Activated CD4-positive, alpha-beta T cell treated with anti-CD3 and anti-CD28 coated beads, Interleukin-2, amount 50 U/mL, for 4 hours (primary cell): ENCODE results near the gene PTMA.
A peak's percentile ranks its signal among the peaks of the same experiment; 100 is the strongest.

Experiments used
- DNase-seq, 2 experiments: peaks; one replicate each; pipeline ENCODE4 v3.0.0-alpha.2; 2020

PTMA gene

DNA sequence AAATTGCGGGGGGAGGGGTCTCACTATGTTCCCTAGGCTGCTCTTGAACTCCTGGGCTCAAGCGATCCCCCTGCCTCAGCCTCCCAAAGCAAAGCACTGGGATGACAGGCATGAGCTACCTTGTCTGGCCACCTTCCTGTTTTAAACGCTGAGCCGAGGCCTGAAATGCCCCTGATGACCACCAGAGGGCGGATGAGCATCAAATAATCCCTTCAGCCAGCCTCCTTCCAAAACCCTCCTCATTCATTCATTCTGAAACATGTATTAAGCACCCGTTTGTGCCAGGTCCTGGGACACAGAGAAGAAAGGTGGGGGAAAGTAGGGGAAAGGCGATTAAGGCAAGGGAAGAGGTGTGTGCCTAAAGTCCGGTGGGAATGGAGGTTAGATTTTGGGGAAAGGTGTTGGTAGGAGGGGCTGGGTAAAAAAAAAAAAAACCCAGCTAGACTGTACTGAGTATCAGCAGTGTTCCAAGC, 30.7 kb upstream of the PTMA start:
- peak; percentile 80 to 84 for DNase-seq

DNA sequence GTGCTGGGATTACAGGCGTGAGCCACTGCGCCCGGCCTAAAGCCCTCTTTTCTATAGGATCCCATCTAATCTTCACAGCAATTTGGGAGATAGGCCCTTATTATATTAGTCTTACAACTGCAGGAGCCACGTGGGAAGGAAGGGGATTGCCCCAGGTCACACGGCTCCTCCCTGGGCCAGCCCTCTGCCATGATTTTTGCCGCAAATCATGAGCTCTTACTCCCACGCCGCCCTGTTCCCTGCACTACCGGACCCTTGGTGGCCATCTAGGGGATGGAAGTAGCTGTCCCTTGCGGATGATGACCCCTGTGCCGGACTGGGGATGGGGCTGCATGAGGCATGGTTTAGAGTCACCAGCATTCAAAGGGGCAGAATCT, 28.4 kb upstream of the PTMA start:
- DNase-seq, result no peak

DNA sequence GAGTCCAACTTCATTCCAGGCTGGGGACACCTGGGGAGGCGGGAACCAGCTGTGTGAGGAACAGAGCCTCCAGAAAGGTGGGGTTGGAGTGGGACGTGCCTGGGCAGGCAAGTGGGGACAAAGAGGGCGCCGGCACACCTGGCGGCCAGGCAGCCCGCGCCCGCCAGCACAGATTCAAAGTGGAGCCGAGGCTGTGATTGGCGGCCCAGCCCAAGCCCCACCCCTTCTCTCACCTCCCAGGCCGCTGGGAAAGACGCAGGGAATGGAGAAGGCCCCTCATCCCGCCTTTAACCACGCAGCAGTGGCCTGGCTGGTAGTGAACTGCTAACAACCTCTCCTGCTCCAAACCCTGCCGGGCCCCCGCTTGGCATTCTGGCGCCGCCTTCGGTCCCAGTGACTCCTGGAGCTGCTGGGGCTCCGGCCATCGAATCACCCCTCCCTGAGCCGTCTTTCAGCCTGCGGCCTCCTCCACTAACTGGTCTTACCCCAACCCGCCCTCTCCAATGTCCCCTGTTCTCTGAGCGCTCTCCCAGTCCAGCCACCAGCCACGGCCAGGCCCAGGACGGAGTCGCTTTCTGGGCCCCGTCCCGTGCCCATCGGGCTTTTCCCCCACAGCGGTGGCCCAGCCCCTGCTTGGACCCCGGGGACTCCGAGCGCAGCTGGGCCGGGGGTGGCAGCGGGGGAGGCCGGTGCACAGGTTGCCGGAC, 27.9 kb upstream of the PTMA start:
- DNase-seq, result no peak

DNA sequence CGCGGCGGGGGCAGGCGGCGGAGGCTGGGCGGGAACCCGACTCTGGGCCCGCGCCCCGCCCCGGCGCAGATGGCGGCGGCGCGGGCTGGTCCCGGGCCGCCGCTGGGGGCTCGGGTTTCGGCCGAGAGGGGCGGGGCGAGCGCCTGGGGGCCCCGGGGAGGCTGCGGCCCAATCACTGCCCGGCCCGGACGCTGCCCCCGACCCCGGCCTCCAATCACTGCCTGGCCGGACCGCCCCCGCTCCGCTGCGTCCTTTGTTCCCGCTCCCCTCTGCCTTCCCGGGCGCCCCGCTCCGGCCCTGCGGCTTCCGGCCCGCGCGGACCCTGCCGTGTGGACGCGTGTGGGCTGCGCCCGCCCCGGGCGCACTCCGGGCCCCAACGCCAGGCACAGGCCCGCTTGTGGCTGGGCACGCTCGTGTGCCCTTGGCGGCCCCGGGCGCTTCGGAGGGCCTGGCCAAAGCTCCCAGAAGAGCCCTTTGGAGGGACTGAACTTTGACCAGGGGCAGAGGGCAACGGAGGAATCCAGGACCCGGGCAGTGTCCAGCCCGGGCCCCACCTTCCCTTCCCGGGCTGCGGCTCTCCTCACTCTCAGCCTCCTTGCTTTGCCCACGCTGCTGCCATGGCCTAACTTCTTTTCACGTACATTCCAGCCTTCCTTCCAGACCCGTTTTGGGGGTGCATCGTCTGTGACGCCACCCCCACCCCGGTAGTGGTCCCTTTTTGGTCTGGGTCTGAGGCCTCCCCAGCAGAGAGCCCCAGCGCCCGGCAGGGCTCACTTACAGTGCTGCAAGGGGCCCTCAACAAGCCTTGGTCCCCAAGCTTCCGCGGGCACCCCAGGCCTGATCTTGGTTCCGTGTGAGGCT, 27.1 kb upstream of the PTMA start:
- no peak for DNase-seq

DNA sequence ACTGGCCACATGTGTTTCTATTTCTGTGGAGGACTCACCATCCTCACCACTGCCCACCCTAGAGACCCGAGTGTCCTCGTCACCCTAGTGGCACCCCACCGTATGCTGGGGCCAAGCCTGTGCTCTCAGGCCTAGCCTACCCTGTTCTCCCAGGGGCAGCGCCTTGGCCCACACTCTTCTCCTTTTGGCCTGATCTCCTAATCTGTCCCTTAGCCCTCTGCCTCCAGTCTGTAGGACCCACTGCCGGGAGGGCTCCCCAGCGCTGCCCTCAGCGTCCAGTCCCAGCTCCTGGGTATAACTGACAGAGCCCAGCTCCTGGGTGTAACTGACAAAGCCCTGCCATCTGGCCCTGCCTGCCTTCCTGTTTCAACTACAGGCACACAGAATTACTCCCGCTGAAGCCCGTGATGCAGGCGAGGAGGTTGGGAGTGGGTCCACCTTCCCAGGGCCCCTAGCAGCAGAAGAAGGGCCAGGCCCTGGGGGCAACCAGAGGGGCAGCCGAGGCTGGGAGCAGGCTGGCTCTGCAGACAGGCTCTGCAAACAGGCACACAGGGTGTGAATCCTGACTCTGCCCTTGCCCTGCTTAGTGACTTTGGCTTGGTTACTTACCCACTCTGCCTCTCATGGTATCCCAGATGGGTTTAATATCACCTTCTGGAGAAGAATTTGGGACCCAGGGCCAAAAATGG, 25.6 kb upstream of the PTMA start:
- no peak for DNase-seq

DNA sequence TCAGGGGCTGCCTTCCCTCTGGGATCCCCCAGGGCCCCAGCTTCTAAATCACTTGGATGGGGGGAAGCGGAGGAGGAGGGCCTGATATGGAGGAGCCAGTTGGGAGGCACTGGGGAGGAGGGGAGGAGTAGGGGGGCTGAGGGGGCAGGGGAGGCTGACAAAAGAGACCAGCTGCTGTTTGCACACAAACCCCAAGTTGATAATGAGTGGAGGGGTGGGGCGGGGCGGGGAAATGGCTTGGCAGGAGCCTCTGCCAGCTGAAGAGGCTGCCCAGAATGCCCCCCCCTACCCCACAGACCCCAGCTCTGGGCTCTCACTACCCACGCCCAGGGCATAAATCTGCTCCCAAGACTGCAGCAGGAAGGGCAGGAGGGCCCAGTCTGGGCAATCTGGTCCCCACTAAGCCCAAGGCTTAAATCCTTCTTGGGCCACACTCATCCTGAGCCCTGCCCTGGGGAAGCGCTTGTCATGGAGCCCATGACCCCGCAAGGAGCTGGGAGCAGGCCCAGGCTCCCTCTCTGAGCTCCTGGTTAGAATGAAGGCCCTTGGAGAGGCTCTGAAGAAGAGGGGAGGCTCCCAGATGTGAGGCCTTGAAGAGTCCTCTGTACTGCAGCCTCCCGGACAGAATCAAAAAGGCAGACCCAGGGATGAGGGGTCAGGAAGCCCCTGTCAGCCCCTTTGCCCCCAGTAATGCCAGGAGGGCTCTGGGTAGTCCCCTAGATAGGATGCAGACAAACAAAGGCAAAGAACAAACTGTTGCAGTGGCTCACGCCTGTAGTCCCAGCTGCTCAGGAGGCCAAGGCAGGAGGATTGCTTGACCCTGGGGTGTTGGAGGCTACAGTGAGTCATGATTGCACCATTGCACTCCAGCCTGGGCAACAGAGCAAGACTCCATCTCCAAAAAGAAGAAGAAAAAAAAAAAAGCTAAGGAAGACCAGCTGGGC, 24.8 kb upstream of the PTMA start:
- no peak for DNase-seq

DNA sequence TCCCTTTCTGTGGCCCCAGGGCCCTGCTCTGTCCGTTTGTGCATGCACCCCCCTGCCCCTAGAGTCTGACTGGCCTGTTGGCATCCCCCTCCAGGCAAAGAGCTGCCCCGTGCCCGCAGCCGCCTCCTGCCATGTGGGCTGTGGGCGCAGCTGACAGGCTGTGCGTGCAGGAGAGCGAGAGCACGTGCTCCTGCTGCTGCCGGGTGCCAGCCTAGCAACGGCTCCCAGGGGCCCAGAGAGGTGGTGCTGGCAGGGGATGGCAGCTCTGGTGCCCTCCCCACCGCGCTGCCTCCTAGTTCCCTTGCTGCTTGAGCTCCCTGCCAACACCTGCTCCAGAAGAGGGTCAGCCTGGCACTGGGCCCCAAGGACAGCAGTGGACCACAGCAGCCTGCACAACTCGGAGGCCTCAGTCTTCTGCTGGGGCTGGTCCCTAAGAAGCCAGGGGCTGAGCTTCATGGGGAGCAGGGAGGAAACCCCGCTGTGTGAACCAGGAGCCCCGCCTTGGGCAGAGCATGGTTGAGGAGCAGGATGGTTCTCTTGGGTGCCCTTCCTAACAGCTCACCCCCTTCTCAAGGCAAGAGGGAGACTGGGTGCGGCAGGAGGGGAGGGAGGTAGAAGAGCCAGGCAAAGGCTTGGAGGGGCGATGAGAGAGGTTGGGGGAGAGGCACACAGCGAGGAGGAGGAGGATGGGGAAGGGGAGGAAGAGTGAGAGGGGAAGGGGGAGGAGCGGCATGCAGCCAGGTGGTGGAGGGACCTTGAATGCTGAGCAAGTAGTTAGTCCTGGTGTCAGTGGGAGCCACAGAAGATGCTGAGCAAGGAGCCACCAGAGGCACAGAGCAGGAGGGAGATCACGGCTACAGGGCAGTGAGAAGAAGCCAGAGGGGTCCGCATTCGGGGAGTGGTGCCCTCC, 23.8 kb upstream of the PTMA start:
- no peak for DNase-seq

DNA sequence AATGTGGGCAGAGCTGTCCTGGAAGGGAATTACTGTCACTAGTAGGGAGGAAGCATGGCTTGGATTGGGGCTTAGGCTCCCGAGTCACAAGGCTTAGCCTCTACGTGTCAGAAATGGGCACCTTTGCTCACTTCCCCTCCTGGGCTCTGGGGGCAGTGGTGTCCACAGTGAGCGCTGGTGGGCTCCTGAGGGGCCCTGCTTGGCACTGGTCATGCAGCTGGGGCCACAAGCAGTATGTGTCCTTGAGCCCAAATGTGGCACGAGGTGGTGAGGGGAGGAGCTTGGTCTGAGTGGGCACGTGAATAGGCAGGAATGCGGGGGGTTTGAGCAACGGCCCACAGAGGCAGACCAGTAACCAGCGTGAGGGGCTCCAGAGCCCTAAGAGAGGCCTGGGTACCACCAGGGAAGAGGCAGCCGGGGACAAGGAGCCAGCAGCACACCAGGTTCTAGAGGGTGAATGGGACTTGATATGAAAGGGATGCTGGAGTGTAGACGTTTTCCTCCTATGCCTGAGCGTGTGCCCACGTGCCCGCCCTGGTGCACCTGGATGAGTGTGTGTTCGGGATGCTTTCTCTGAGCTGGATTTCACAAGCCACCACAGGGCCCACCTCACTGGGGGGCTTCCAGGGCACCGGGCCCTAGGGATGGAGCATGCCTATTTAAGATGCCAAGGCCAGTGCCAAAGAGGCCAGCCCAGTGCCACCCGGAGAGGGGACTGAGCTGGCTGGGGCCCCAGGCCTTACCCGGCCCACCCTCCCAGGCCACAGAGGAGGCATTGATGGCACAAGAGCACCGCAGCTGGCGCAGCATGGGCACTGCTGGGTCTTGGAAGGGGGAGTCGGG, 22.8 kb upstream of the PTMA start:
- no peak for DNase-seq

DNA sequence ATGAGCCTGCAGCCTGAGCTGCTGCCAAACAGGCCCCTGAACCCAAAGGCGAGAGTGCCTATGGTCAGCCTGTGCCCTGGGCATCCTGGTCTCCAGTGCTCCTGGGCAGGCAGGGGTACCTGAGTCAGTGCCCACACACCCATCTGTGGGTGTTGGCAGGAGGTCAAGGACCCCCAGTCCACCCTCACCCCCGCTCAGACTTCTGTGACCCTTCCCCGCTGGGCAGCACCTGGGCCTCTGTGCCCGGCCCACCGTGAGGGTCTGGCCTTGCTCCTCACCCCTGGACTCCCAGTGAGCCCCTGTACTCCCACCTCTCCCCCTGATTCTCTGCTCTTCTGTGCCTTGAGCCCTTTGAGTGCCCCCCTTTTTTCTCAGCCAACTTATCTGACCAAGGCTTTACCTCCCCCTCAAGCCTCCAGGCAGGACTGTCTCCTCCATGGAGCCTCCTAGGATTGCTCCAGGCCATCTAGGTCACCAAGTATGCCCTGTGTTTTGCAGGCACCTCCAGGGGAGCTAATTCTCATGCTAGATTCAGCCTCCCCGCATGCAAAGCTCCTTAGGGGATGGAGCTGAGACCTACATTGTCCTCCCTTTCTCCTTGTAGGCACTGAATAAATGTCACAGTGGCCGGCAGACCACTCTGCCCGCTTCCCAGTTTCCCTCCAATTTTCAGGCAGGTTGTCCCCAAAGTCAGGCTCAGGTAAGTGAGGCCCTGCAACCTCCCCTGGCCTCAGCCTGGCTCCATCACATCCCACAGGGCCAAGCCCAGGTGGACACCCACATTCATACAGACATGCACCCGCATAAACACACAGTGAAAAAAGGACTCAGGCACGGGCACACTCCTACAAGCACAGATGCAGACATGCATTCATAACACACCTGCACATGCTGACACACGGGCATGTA, 21.9 kb upstream of the PTMA start:
- no peak for DNase-seq

DNA sequence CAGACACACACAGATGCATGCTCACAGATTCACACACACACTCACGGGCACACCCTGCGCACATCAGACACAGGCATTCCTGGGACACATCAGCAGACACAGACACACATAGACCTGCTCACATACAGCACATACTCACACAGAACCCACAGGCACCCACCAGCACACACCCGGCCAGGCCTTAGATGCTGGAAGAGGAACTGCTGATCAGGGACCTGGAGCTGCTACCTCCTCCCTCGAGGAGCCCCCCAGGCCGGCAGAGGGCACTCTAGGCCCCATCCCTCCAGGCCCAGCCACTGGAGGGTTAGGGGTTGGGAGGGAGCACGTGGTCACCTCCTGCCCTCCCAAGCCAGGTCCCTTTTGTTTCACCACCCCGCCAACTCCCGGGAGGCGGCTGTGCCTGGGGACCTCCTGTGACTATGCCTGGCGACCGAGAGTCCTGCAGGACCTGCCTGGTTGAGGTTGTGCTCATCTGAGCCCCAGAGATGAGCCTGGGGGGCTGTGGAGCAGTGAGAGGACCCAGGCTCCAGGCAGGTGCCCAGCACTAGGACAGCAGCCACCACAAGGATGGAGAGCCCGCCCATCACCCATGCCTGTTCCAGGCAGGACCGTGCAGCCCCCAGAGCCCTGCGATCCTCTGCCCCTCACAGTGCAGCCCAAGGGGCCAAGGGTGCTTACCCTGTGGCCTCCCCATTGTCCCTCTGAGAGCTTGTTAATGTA, 21.0 kb upstream of the PTMA start:
- peak; percentile 60 to 63 for DNase-seq

DNA sequence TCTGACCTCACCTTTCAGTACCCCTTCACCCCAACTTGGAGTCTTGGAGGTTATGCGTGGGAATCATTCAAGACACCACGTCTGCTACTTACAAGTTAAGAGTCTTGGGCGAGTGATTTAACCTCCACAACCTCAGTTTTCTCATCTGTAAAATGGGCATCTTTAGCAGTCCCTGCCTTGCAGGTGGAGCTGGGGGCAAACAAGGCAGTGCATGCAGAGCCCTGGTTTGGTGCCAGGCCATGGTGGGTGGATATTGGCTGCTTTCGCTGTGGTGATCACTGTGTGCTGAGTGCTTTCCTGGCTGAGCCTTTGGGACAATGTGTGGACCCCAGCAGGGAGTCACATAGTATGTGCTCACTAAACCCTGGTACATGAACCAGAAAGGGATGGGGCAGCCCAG, 20.4 kb upstream of the PTMA start:
- DNase-seq, result no peak

DNA sequence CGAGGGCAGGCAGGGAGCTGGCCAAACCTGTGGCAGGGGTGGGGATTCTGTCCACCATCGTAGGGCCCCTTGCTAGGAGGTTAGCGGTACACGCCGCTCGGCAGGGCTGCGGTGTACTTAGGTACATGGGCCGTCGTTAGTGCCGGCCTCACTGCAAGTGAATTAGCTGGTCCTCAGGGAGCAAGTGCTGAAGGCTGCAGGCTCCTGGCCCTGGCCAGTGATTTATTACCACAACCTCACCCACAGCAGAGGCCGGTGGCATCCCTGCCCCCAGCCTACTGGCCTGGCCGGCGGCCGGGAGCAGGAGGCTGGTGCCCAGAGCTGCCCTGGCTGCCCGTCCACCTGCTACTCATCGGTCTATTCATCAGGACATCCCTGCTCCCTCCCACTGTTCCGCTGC, 19.6 kb upstream of the PTMA start:
- DNase-seq, result no peak

DNA sequence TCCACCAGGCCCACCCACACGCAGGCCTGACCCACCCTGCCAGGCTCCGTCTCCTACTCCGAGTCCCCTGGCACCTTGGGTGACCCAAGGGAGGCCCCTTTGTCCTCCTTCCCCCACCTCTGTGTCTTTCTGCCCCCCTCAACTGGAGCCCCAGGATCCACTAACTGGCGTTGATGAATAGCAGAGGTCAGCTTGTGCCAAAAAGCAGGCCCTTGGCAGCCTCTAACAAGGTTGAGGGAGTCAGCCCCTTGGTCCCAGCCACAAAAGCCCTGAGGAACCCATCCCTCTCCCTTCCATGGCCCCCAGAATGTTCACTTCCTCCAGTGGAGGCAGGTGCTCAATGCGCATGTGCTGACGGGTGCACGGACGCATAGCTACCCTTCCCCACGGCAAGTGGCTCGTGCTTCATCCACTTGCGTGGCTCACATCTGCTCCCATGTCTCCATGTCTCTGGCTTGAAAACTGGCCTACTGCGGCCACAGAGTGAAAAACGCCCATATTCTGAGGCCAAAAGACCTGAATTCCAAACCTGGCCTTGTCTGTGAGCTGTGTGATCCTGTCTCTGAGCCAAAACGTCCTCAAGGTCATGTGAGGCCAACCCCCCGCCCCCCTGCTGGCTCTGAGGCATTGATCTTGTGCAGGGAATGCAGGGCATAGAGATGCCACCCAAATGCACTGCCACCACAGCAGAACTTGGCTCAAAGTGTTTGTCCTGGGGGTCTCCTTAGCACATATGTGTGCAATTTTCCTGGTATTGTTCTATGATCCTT, 19.0 kb upstream of the PTMA start:
- DNase-seq, result no peak

DNA sequence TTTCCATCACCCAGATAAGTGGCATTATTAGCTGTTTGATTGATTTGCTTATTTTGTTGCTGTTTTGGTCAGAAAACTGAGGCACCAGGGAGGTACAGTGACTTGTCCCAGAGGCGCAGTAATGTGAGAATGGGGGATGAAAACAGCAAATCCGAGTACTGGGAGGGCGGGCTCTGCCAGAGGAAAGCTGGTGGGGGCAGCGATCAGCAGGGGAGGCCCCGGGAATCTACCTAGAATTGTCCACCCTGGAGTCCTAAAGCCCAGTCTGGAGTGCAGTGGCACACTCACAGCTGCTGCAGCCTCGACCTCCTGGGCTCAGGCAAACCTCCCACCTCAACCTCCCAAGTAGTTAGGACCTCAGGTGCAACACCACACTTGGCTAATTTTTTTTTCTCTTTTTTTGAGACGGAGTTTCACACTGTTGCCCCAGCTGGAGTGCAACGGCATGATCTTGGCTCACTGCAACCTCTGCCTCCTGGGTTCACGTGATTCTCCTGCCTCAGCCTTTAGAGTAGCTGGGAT, 17.0 kb upstream of the PTMA start:
- DNase-seq, result no peak

DNA sequence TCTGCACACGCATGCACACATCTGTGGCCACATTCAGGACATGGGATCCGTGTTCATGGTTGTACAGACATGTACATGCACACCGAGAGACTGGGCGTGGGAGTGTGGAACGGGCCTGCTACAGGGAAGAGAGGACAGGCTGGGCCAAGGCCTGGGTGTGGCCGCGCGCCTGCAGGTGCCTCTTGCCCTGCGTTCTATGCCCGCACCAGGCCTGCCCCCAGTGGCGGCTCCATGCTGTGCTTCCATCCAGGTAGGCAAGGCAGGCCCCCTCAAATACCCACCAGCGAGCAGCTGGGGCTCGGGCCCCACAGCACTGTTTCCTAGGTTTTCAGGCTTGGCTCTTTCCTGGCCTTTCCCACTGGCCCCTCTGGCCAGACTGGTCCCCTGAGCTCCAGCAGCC, 15.5 kb upstream of the PTMA start:
- DNase-seq, result no peak

DNA sequence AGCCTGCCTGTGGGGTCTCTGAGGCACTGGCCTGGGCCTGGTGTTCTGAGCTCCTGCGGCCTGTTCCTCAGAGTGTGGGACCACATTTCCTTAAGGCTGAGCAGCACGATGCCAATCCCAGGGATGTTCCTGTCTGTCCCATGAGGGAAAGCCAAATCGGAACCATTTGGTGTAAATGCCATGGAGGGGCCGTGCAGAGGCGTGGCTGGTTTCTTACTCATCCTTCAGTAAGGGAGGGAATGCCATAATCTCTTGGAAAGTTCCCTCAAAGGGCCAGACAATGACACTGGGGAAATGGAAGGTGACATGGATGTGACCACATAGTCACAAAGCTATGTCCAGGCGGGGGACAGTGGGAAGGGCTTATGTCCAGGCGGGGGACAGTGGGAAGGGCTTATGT, 14.4 kb upstream of the PTMA start:
- no peak for DNase-seq

DNA sequence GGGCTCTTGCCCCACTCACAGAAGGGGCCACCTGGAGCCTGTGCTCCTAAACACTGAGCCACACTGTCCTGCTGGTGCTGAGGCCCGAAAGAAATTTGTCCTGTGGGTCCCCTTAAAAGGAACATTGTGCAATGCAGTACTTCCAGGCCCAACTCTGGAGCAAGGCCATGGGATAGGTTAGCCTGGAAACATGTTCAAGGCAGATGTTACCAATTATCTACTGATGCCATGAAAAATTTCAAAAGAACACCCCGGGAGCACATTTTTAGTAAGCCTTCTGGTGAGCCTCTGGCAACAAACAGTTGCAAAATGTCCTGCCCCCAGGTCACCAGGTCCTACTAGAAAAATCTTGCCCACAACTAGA, 12.3 kb upstream of the PTMA start:
- no peak for DNase-seq

DNA sequence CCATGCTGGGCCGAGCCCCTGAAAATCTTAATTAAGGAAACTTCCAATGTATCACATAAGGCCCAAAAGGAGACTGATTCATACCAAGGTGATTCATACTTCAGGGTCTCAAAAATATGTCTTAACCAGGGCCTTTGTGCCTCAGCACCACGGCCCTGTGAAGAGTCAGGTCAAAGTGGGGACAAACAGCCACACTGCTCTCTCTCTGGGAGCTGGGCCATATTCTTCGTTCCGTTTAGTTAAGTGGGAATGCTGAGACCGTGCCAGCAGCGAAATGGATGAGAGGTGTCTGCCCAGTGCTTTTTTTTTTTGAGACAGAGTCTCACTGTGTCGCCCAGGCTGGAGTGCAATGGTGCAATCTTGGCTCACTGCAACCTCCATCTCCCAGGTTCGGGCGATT, 9.3 kb upstream of the PTMA start:
- DNase-seq, result no peak
